ENCODE results near the gene SGCD.

DNA sequence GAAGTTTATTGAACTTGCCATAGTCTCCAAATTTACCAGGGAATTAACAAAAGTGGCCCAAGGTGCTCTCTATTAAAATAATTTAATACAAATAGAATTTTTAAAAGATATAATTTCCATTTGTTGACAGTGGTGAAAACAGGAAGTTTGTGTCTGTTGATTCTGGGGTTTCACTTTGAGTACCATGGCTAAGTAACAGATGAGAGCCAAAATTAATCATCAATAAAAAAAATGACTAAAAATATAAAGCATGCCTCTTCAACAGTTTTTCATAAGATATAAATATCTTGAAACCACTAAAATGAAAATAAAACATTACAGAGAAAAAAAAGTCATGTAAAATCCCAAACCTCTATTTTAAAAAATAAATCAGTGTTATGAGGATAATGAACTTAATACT, 49.8 kb downstream of the SGCD start:
- TF ChIP-seq, protein P1, sequence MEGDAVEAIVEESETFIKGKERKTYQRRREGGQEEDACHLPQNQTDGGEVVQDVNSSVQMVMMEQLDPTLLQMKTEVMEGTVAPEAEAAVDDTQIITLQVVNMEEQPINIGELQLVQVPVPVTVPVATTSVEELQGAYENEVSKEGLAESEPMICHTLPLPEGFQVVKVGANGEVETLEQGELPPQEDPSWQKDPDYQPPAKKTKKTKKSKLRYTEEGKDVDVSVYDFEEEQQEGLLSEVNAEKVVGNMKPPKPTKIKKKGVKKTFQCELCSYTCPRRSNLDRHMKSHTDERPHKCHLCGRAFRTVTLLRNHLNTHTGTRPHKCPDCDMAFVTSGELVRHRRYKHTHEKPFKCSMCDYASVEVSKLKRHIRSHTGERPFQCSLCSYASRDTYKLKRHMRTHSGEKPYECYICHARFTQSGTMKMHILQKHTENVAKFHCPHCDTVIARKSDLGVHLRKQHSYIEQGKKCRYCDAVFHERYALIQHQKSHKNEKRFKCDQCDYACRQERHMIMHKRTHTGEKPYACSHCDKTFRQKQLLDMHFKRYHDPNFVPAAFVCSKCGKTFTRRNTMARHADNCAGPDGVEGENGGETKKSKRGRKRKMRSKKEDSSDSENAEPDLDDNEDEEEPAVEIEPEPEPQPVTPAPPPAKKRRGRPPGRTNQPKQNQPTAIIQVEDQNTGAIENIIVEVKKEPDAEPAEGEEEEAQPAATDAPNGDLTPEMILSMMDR (conservative IDR thresholded peaks at IDR 0.05 in 1 of 2, IDR thresholded peaks at IDR 0.05 in 1 of 2; ENCODE audit: extremely low read depth in 1 of 2, insufficient read depth in 1 of 2, low read depth in 1 of 2, low read length in 2 of 2) = no peak
- no peak for TF ChIP-seq EZH2 (IDR thresholded peaks at IDR 0.05; ENCODE audit: borderline replicate concordance, low read length)

Data from mammary epithelial cell (primary cell).